ENCODE measurements around the gene XNDC1N.

XNDC1N gene

DNA sequence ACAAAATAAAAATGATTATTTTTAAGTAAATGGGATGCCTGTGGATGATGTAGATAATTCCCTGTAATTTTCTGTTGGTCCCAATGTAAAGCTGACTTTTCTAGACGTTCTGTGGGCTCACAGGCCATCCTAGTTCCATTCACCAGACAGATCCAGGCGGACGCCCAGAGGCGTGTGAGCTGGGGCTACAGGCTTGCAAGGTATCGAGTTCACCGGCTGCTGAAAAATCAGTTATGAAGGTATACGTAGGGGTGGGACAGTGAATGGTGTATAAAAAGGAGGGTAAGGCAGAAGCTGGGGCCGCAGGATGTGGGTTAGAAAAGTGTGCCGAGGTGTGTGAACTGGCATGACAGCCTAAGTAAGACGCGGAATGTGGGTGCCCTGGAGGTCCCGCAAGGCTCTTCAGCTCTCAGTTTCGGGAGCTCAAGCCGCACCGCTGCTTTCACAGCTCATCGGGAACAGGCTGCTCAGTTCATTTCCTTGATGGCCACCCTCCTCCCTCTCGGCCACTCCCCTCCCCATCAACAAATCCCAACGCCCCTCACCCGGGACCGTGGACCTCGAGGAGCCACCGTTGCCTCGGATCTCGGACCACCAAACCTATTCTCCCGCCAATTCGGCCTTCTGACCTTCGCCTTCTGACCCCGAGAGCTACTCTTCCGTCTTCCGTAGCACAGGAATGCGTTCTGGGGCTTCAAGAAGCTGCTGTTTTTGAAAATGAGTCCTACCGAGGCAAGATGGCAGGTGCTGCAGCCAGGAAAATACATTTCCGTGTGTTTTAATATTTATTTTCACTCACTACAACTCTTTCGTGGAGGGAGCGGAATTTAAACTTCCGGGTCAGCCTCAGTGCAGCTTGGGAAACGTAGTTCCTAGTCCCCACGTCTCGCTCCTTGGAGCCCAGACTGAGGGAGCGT lies at the start of gene XNDC1N:
Gene XNDC1N (minus strand): TSS at position 775 of the 917 bp plus-strand sequence. CDS start 5,241 bp downstream, outside the sequence.
- no peak for DNase-seq (ENCODE audit: low spot score)

DNA sequence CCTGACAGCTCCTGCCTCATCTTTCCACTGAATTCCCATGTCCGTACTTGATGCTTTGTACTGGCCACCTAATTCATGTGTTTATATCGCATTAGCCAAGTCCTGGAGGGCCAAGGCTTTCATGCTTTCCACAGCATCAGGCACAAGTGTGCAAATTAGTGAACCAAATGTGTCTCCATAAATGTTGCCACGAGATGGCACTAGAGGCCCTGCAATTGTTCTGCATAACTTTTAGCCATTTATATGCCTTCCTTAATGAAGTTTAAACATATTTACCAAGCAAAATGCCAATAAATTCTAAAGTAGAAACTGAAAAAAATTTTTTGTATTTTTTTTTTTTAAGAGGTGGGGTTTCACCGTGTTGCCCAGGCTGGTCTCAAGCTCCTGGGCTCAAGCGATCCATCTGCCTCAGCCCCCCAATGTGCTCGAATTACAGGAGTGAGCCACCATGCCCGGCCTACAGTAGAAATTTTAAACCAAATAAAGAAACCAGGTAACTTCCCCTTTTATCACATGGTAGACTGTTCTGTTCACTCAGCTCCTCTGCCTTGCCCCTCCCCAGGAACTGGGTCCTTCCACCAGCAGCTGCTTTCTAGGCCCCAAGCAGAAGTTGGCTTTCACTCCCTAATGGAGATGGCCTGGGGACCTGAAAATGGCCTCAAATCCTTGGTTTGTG lies 49.5 kb upstream of the XNDC1N start:
- DNase-seq (ENCODE audit: low spot score), result peak; percentile 79

- no peak for DNase-seq (ENCODE audit: low spot score)
Observed at GRCh38 chr11:71977090-71977489, 48.7 kb upstream of the XNDC1N start.

DNA sequence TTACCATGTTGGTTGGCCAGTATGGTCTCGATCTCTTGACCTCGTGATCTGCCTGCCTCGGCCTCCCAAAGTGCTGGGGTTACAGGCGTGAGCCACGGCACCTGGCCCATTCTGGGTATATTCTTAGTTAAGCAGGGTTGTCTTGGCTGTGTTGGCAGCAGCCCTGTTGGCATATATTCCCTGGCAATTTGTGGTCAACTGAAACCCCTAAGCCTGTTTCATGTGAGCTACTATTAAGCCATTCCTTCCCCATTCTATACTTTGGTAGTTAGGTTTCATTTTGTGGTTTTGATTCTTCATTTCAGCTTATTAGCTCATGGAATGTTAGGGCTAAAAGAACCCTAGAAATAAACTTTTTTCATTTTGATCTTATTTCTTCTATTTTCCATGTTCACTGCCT lies 48.2 kb upstream of the XNDC1N start:
- DNase-seq (ENCODE audit: low spot score), result no peak

GRCh38 chr11:71971680-71972079 lies 43.3 kb upstream of the XNDC1N start:
- no peak for DNase-seq (ENCODE audit: low spot score)

DNA sequence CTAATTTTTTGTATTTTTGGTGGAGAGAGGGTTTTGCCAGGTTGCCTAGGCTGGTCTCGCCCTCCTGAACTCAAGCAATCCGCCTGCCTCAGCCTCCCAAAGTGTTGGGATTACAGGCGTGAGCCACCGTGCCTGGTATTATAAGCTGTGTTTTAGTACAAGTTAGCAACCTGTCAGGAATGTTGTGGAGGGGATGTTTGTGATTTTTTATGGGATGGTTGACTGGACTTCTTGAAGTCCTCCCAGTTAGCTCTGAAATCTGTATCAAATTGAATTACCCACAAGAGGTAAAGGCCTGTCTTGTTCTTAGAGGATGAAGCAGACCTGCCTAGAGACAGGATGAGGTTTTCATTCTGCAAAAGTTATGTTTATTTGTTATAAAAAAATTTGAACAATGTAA lies 36.2 kb upstream of the XNDC1N start:
- DNase-seq (ENCODE audit: low spot score), result no peak

- no peak for DNase-seq (ENCODE audit: low spot score)
Observed at GRCh38 chr11:71963468-71963867, 35.1 kb upstream of the XNDC1N start.

- DNase-seq (ENCODE audit: low spot score), result no peak
Observed at GRCh38 chr11:71962428-71963038, 34.1 kb upstream of the XNDC1N start.

- DNase-seq (ENCODE audit: low spot score), result no peak
Observed at GRCh38 chr11:71955898-71956456, 27.6 kb upstream of the XNDC1N start.

DNA sequence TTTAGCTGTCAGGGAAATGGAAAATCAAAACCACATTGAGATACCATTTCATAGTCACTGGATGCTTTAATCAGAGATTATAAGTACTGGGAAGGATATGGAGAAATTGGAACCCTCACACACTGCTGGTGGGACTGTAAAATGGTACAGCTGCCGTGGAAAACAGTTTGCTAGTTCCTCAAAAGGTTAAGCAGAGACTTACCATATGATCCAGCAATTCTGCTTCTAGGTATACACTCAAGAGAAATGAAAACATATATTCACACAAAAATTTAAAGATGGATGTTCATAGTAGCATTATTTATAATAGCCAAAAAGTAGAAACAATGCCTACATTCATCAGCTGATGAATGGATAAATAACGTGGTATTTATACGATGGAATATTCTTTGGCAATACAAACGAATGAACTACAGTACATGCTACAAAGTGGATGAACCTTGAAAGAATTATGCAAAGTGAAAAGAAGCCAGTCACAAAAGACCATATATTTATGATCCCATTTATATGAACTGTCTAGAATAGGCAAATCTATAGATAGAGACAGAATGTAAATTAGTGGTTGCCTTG lies 23.4 kb upstream of the XNDC1N start:
- no peak for DNase-seq (ENCODE audit: low spot score)

DNA sequence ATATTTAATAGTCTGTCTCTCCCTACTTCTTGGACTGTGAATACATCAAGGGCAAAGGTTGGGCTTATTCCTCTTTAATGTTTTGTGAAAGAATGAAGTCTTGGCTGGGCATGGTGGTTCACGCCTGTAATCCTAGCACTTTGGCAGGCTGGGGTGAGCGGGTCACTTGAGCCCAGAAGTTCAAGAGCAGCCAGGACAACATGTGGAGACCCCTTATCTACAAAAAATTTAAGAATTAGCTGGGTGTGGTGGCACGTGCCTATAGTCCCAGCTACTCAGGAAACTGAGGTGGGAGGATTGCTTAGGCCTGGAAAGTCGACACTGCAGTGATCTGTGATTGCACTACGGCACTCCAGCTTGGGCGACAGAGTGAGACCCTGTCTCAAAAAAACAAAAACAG lies 20.6 kb upstream of the XNDC1N start:
- no peak for DNase-seq (ENCODE audit: low spot score)

DNA sequence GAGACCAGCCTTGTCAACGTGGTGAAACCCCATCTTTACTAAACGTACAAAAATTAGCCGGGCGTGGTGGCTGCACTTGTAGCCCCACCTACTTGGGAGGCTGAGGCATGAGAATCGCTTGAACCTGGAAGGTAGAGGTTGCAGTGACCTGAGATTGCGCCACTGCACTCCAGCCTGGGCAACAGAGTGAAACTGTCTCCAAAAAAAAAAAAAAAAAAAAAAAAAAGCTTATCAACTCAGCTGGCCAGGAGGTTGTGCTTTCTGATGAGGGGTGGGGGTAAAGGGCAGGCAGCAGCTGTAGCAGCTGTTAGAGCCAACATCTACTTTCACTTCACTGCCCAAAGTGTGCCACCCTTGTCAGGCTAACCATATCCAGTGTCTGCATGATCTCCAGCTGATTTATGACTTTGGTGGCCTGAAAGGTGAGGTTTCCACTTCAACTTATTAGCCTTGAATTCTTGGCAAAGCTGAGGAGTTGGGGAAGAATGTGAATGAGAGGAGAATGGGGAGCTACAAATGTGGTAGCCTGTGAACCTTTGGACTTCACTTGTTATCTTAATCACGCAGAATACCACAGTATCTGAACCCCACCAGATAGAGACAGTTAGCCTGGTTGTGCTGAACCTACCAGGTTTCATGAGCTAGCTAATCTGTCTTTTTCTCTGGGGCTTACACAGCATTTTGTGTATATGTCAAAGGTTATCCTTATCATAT lies 20.1 kb upstream of the XNDC1N start:
- peak; percentile 67 for DNase-seq (ENCODE audit: low spot score)

GRCh38 chr11:71947498-71947897 lies 19.1 kb upstream of the XNDC1N start:
- no peak for DNase-seq (ENCODE audit: low spot score)

GRCh38 chr11:71946144-71946571 lies 17.8 kb upstream of the XNDC1N start:
- no peak for DNase-seq (ENCODE audit: low spot score)

DNA sequence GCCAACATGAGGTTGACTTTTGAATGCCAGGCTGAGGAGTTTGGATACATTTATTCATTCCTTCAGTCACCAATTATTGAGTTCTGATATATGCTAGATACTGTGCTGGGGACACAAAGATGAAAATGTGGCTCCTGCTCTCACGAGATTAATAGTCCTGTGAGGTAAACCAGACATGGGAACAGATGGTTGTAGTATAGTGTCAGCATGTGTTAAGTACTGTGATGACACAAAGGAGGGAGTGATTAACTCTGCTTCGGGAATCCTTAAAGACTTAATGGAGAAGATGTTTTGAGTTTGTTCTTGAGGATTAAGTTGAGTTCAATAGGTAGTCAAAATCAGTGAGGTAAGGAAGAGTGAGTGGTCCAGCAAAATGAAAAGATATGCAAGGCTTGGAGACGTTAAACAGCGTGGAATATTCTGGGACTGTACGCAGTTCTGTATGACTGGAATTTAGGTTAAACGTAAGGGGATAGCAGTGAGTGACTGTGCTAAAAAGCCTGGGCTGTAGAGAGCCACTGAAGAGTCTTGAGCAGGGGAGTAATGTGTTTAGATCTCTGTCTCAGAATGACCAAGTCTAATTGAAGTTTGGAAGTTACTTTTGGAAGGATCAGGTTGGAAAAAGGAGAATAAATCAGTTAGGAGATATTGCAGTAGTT lies 12.3 kb upstream of the XNDC1N start:
- no peak for DNase-seq (ENCODE audit: low spot score)

GRCh38 chr11:71937826-71938225 lies 9.4 kb upstream of the XNDC1N start:
- DNase-seq (ENCODE audit: low spot score), result no peak

DNA sequence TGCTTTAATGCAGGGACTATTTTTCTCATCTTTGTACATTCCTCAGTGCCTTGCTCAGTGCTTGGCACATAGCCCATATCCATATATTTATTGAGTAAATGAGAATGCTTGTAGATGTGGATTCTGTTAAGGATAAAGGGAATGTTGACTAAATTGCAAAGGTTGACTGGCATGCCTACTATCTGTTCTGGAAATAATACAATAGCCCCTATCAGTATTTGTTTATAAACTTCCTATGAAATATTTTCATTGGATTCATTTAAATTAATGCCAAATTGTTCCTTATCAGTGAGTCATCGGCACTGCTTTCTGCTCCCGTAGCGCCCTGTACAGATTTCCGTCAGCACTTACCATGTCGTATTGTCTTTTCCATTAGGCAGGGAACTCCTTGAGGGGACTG lies 8.4 kb upstream of the XNDC1N start:
- no peak for DNase-seq (ENCODE audit: low spot score)

- DNase-seq (ENCODE audit: low spot score), result no peak
Observed at GRCh38 chr11:71935338-71935925, 7.0 kb upstream of the XNDC1N start.

DNA sequence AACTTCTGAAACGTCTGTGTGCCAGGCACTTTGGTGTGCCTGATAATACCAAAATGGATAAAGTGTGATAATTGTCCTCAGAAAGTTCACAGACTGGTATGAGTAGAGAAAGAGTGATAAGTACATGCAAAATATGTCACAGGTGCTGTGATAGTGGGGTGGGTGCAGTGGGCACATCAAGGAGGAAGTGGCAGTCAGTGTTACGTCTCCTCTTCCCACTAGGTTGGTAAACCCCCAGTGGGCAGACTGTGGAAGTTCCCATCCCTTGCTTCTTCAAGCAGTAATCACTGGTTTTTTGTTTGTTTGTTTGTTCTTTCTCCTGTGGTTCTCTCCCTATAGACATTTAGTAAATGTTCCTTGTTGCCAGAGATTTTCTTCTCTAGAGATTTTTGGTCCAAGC lies 5.8 kb upstream of the XNDC1N start:
- no peak for DNase-seq (ENCODE audit: low spot score)

DNA sequence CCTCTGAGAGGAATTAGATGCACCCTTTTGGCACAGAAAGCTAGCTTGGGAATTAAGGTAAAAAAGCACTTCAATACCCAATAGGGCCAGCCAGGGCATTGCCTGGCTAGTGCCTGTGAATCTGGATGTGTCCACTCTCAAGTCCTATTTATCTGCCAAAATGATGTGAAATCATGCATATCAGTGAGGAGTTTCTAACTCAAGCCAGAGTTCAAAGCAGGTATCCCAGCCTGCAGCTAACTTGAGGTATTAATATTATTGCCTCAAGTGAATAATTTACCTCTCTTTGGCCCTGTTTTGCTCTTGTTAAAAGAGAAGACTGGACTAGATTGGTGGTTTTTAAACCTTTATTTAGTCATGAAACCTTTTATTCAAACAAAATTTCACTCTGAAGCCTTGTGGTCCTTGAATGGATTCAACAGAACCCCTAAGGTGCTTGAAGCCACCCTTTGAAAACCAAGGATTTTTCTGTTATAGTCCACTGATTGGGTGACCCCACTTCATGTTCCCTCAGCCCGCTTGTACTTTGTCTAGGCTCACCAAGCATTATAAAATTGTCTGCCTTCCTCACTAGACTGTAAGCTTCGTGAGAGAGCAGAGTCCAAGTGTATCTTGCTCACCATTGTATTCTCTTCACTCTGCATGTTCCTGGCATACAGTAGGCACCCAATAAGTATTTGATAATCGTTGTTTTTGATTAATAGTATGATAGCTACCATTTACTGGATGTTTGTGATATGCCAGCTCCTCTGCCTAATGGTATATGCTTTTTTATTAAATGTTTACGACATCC lies 4.9 kb upstream of the XNDC1N start:
- no peak for DNase-seq (ENCODE audit: low spot score)
